GM20000 (cell line): ENCODE data around the gene NUFIP1.

Experiments used
- DNase-seq: peaks from one replicate; pipeline ENCODE4 v3.0.0; 2012; ENCODE audit warnings: low spot score
- TF ChIP-seq, protein P1 (sequence below): IDR thresholded peaks from 2 replicates; pipeline ENCODE4 v1.5.1; 2012; ENCODE audit warnings: mild to moderate bottlenecking, control low read depth; ENCODE audit errors: extremely low read depth, missing control alignments

The NUFIP1 gene

DNA sequence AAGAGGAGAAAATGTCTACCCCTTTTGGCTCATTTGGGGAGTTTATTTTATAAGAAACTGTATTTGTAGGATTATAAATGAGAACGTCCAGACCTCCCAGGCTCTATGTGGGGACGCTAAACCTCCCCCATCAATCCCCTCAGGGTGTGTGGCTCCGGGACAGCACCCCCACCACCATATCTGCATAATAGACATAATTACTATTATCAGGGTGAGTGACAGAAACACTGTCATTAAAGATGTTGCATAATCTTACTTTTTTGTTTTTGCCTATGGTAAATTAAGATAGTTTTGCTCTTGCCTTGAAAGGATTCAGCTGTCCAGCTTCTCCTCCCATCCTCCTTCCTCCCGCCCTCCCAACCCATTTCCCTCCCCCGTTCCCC is 93.3 kb downstream of the NUFIP1 start:
- DNase-seq: no peak
- TF ChIP-seq, protein P1, sequence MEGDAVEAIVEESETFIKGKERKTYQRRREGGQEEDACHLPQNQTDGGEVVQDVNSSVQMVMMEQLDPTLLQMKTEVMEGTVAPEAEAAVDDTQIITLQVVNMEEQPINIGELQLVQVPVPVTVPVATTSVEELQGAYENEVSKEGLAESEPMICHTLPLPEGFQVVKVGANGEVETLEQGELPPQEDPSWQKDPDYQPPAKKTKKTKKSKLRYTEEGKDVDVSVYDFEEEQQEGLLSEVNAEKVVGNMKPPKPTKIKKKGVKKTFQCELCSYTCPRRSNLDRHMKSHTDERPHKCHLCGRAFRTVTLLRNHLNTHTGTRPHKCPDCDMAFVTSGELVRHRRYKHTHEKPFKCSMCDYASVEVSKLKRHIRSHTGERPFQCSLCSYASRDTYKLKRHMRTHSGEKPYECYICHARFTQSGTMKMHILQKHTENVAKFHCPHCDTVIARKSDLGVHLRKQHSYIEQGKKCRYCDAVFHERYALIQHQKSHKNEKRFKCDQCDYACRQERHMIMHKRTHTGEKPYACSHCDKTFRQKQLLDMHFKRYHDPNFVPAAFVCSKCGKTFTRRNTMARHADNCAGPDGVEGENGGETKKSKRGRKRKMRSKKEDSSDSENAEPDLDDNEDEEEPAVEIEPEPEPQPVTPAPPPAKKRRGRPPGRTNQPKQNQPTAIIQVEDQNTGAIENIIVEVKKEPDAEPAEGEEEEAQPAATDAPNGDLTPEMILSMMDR: no peak

- DNase-seq: no peak
- TF ChIP-seq, protein P1: no peak
These were observed 93.9 kb downstream of the NUFIP1 start for GRCh38 chr13:44895264-44895952.

DNA sequence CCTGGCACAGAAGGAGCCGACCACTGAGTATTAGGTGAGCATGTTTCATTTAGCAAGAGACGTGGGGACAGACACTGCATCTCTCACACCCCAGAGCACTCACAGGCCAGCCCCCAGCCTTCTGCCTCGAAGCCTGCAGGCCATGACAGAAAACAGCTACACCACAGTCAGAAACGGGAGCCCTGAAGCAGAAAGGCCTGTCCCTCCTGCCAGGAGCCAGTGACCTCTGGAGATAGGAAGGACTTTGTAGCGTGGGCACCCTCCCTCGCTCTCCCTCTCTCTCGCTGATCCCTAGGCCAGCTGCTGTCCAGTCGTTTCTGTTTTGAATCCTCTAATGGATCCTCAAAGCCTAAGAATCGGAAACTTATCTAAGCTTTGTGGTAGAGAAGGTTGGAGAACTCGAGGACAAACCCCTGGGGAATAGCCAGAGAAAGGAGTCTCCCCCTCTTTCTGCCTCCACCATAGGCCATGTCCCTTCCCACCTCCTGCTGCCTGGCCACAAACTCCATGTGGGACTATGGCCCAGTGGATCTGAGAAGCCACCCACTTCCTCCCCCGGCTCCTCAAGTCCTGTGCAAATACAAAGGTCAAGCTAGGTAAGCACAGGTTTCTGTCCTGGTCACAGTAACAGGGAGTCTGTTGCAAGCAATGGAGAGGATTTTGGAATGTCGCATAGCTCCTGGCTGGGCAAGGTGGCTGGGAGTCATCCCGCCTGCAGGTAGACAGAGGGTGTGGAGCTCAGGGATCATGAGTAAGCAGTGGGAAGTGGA is 95.1 kb downstream of the NUFIP1 start:
- TF ChIP-seq, protein P1: no peak
- DNase-seq: no peak
